Measurements from ENCODE around the gene ERF.

Gene ERF

GRCh38 chr19:42254850-42255765, at the start of gene ERF:
ERF (minus strand) TSS chr19:42255128; CDS start chr19:42254999, 129 bp downstream.
- peak; percentile 76 for DNase-seq

- no peak for DNase-seq
Measured at GRCh38 chr19:42303876-42304275, 48.9 kb upstream of the ERF start.

GRCh38 chr19:42303101-42303464, 48.2 kb upstream of the ERF start:
- DNase-seq = no peak

- DNase-seq = no peak
Measured at GRCh38 chr19:42301646-42302203, 46.8 kb upstream of the ERF start, which contains the start of gene PRR19. PRR19 (plus strand) TSS chr19:42302132; CDS start chr19:42309585, 7,453 bp downstream.

DNA sequence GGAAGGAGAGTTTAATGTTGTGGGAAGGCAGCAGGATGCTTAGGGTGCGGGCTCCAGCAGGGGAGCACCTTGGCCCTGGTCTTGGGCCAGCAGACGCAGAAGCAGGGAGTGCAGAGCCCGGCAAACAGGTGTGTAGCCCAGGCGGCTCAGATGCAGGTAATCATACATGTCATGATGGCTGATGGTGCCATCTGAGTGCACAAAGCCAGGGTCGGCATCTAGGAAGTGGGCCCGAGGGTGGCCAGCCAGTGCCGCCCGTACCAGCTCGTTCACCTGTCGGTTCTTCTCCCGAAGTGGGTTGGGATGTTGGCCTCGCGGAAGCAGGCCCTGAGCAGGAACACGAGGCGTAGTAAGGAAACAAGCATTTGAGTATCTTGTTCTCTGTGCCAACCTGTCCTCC, 42.1 kb upstream of the ERF start:
- DNase-seq = no peak

DNA sequence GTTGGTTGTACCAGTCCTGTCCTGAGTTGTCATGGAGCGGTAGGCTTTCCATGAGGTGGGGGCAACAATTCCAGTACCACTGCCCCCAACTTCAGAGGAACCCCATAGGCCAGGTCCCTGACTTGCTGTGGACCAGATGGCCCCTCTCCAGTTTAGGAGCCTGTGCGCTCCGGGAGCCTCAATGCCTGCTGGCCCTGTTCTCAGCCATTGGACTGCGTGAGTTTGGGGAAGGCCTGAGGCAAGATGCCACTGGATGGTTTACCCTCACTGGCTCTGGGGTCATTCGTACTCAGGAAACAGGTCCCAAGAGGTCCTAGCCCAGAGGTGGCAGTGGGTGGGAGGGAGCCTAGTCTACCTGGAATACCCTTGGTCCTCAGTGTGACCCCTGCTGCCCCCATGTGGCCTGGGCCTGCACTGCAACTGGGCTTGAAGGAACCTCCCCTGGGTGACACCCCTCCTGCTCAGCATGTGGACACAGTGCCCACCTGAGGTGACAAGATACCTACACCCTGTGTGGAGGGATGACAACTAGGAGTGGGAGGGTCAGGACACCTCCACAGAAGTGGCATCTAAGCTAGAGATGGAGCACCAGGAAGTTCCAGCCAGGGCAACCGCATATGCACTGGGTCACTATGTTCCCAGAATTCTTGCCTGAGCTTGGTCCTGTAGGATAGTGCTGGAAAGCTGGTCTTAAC, 41.0 kb upstream of the ERF start:
- DNase-seq = peak; percentile 66

DNA sequence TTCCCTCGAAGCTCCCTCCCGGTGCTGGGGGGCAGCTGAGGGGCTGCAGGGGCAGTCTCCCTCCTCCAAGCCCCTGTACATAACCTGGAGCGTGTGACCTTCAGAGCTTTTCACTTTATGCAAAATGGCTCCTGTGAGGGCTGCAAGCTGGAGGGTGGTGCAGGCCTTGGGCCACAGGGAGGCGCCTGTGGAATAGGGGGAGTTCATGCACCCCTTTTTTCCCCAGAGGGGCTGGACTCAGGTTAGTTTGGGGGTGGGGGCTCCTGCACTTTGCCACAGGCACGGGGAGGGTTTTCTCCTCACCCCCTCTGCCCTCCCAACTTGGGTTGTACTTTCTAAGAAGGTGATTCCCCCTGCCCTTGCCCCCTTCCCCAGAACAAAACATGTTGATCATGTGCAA, 40.4 kb upstream of the ERF start:
- no peak for DNase-seq

GRCh38 chr19:42294471-42295137, 39.7 kb upstream of the ERF start:
- no peak for DNase-seq

- DNase-seq = no peak
Measured at GRCh38 chr19:42293948-42294347, 39.0 kb upstream of the ERF start.

- no peak for DNase-seq
Measured at GRCh38 chr19:42293540-42293939, 38.6 kb upstream of the ERF start.

DNA sequence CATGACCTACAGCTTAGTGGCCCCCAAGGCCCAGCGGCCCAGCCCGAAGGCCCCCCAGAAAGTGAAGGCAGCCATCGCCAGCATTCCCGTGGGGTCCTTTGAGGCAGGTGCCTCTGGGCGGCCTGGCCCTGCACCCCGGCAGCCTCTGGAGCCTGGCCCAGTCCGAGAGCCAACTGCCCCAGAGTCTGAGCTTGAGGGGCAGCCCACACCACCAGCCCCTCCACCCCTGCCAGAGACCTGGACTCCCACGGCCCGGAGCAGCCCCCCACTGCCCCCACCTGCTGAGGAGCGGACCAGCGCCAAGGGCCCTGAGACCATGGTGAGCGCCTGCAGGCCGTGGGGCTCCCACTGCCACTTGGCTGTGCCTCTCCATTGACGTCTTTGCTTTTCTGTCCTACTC, 38.0 kb upstream of the ERF start:
- no peak for DNase-seq

- no peak for DNase-seq
Measured at GRCh38 chr19:42292042-42292960, 37.4 kb upstream of the ERF start.

- no peak for DNase-seq
Measured at GRCh38 chr19:42291435-42291810, 36.5 kb upstream of the ERF start.

DNA sequence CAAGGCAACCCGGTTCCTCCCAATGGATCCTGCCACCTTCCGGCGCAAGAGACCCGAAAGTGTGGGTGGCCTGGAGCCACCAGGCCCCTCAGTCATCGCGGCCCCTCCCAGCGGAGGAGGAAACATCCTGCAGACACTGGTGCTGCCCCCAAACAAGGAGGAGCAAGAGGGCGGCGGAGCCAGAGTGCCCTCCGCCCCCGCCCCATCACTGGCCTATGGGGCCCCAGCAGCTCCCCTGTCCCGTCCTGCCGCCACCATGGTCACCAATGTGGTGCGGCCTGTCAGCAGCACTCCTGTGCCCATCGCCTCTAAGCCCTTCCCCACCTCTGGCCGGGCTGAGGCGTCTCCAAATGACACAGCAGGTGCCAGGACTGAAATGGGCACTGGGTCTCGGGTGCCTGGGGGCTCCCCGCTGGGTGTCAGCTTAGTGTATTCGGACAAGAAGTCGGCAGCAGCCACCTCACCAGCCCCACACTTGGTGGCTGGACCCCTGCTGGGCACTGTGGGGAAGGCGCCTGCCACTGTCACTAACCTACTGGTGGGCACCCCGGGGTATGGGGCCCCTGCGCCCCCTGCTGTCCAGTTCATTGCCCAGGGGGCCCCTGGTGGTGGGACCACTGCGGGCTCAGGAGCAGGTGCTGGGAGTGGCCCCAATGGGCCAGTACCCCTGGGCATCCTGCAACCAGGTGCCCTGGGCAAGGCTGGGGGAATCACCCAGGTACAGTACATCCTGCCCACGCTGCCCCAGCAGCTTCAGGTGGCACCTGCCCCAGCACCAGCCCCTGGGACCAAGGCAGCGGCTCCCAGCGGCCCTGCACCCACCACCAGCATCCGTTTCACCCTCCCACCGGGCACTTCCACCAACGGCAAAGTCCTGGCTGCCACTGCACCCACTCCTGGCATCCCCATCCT, 35.9 kb upstream of the ERF start:
- DNase-seq = no peak

- no peak for DNase-seq
Measured at GRCh38 chr19:42290136-42290522, 35.2 kb upstream of the ERF start.

DNA sequence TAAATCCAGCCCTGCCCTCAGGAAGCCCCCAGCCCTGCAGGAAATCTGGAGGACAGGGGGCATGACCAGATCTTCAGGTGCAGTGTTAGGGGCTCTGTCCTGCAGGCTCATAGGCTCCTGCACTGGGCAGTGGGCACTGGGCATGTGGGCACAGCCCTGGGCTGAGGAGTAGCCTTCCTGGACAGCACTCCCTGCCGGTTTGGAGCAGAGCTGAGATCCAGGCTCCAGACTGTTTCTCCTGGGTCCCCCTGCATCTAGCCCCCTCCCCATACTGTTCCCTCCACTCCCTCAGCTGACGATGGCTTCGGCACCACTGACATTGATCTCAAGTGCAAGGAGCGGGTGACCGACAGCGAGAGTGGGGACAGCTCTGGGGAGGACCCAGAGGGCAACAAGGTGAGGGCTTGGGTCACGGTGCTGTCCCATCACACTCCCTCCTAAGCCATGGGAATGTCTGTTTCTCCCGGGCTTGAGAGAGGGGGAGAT, 34.7 kb upstream of the ERF start:
- no peak for DNase-seq

DNA sequence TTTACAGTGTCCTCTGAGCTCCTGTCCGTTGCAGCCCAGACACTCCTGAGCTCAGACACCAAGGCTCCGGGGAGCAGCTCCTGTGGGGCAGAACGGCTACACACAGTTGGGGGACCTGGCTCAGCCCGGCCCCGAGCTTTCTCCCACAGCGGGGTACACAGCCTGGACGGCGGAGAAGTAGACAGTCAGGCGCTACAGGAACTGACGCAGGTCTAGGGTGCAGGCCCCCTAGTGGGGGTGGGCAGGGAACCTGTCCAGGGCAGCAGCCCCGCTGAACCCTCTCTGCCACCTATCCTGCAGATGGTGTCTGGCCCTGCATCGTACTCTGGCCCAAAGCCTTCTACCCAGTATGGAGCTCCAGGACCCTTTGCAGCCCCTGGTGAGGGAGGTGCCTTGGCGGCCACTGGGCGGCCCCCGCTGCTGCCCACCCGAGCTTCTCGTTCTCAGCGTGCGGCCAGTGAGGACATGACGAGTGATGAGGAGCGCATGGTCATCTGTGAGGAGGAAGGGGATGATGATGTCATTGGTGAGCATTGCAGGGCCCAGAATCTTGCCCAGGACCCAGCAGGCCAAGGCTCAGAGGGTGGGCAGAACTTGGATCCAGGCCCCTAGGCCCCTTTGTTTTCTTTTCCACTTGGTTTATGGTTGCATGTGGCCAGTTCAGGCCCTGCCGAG, 34.1 kb upstream of the ERF start:
- DNase-seq = no peak

DNA sequence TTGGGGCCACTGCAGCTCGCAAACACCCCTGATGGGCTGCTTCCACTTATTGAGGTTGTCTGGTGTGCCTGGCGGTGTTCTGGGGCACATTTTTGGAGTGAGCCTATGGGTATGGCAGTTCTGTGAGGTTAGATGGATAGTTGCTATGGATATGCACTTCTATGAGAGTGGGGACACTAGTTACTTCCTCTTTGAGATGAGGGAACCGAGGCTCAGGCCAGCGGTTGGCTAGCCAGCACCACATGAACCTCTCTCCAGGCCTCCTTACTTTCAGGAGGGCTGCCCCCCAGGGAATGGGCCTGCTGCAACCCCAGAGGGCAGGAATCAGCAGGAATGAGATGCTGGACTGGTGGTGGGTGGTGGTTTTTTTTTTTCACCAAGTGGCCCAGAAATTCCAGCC, 33.5 kb upstream of the ERF start:
- DNase-seq = no peak

GRCh38 chr19:42287827-42288107, 32.8 kb upstream of the ERF start:
- DNase-seq = no peak

GRCh38 chr19:42287017-42287826, 32.3 kb upstream of the ERF start:
- no peak for DNase-seq

Measured in NCI-H526 treated with DMSO at 0.1 percent for 48 hours (cell line).